ENCODE results near the gene ZNF536. TPM values are rescaled to one million over a fixed set of nuclear protein-coding genes. Genes with fewer than 3 reads are reported as not detected.

The ZNF536 gene
- total RNA-seq, 4 donors from 2014 or later = 0.44 to 7.4 (median 0.88) TPM

GRCh38 chr19:30434797-30435594 is 62.8 kb downstream of the ZNF536 start:
- no peaks in the 10 kb centered on the region for H3K9me3 ChIP-seq
- no peak for DNase-seq
- no peaks in the 10 kb centered on the region for H3K36me3 ChIP-seq
- H3K27me3 ChIP-seq = no peaks in the 10 kb centered on the region
- intact Hi-C loops (cut with DNase I) = no loop called here
- H3K27ac ChIP-seq = no peak overlapping the region
- 89 to 95% methylated on average over 4 of the region's 4 CpGs for WGBS, 2 donors
- no peak overlapping the region for H3K4me3 ChIP-seq
- H3K4me1 ChIP-seq = no peaks in the 10 kb centered on the region
- TF ChIP-seq, protein P1, sequence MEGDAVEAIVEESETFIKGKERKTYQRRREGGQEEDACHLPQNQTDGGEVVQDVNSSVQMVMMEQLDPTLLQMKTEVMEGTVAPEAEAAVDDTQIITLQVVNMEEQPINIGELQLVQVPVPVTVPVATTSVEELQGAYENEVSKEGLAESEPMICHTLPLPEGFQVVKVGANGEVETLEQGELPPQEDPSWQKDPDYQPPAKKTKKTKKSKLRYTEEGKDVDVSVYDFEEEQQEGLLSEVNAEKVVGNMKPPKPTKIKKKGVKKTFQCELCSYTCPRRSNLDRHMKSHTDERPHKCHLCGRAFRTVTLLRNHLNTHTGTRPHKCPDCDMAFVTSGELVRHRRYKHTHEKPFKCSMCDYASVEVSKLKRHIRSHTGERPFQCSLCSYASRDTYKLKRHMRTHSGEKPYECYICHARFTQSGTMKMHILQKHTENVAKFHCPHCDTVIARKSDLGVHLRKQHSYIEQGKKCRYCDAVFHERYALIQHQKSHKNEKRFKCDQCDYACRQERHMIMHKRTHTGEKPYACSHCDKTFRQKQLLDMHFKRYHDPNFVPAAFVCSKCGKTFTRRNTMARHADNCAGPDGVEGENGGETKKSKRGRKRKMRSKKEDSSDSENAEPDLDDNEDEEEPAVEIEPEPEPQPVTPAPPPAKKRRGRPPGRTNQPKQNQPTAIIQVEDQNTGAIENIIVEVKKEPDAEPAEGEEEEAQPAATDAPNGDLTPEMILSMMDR (IDR thresholded peaks at IDR 0.05) = no peak
- TF ChIP-seq POLR2A (IDR thresholded peaks at IDR 0.05) = no peak

DNA sequence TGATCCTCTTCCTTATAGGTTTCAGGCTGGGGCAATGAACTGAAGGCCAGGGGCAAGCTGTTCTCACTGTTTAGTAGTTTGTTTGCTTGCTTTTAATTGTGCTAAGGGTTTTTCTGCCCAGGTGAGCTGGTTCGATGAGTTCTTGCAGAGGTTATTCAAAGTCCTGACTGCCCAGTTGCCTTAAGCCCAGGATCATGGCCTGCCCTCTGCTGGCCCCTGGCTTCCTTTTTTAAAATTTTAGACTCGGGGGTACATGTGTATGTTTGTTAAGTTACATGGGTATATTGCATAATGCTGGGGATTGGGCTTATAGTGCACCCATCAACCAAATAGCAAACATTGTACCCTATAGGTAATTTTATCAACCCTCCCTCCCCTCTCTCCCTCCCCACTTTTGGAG is 65.7 kb downstream of the ZNF536 start:
- intact Hi-C loops (cut with DNase I) = no loop called here
- no peak for TF ChIP-seq POLR2A (IDR thresholded peaks at IDR 0.05)
- TF ChIP-seq, protein P1 (IDR thresholded peaks at IDR 0.05) = no peak
- 43 to 57% methylated on average over 2 of the region's 2 CpGs for WGBS, 2 donors
- H3K4me3 ChIP-seq = no peak overlapping the region
- no peaks in the 10 kb centered on the region for H3K27me3 ChIP-seq
- no peaks in the 10 kb centered on the region for H3K9me3 ChIP-seq
- no peaks in the 10 kb centered on the region for H3K36me3 ChIP-seq
- H3K27ac ChIP-seq = no peak overlapping the region
- H3K4me1 ChIP-seq = no peaks in the 10 kb centered on the region
- DNase-seq = no peak

DNA sequence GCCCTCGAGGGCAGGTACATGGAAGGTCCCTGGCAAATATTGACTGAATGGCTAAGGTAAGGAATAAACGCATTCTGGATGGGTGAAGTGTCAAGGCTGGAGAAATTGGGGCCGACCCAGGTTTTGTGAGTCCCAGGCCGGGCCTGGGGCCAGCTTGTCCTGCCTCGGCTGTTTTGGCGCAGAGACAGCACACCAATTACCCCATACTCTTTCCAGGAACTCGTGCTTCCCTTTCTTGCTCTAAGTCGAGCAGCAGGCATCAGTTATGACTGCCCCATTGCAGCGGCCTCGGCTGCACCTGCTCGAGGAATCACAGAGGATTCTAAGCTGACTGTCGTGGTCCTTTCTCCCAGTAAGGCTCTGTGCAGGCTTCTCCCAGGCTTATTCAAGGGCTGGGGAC is 67.1 kb downstream of the ZNF536 start:
- Histone ChIP-seq H3K4me1 (no peaks in the 10 kb centered on the region), H3K4me3 (no peak overlapping the region), H3K36me3 (peaks cover 0 to 5% (median 0%) of the 10 kb centered on the region in 3 donors), H3K9me3 (no peaks in the 10 kb centered on the region), H3K27me3 (no peaks in the 10 kb centered on the region), H3K27ac (no peak overlapping the region)
- intact Hi-C loops (cut with DNase I) = no loop called here
- DNase-seq = no peak
- 56 to 61% methylated on average over 11 of the region's 12 CpGs for WGBS, 2 donors
- no peak for TF ChIP-seq POLR2A (IDR thresholded peaks at IDR 0.05)
- TF ChIP-seq, protein P1 (IDR thresholded peaks at IDR 0.05) = no peak

DNA sequence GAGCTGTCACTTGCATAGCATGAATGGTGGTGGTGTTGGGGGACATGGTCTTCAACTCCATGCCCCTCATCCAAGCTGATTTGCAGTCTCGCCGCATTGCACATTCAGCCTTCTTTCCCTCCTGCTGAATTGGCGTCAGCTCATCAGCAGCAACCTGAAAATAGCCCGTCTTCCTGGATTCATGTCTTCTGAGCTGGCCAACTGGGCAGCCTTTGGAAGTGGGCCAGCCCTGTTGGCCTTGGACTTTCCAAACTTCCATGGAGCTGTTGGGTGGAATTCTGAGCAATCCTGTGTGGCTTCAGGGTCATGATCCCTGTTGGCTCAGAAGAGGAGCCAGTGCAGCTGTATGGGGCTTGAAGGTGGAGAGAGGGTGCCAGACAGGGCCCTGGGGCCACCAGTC is 68.8 kb downstream of the ZNF536 start:
- WGBS, 2 donors = 83 to 93% methylated on average over 4 of the region's 4 CpGs
- Histone ChIP-seq H3K4me1 (no peaks in the 10 kb centered on the region), H3K36me3 (peaks cover 0 to 5% (median 0%) of the 10 kb centered on the region in 3 donors), H3K27me3 (no peaks in the 10 kb centered on the region), H3K27ac (no peak overlapping the region), H3K9me3 (no peaks in the 10 kb centered on the region), H3K4me3 (no peak overlapping the region)
- intact Hi-C loops (cut with DNase I) = no loop called here
- TF ChIP-seq, protein P1 (IDR thresholded peaks at IDR 0.05) = no peak
- TF ChIP-seq POLR2A (IDR thresholded peaks at IDR 0.05) = no peak
- no peak for DNase-seq

- H3K36me3 ChIP-seq = peaks cover 0 to 5% (median 0%) of the 10 kb centered on the region in 3 donors
- TF ChIP-seq, protein P1 (IDR thresholded peaks at IDR 0.05) = no peak
- no peak for TF ChIP-seq POLR2A (IDR thresholded peaks at IDR 0.05)
- no peaks in the 10 kb centered on the region for H3K9me3 ChIP-seq
- 74 to 79% methylated on average over 4 of the region's 4 CpGs for WGBS, 2 donors
- H3K4me1 ChIP-seq = no peaks in the 10 kb centered on the region
- no peak for DNase-seq
- no peak overlapping the region for H3K4me3 ChIP-seq
- no peaks in the 10 kb centered on the region for H3K27me3 ChIP-seq
- no peak overlapping the region for H3K27ac ChIP-seq
- intact Hi-C loops (cut with DNase I) = no loop called here
Measured at GRCh38 chr19:30442674-30443073, 70.5 kb downstream of the ZNF536 start.

Data from esophagus squamous epithelium (tissue), 5 donors.